Thoracic aorta (tissue), 2 donors: ENCODE results near the gene GNAL. TPM values are rescaled to one million over a fixed set of nuclear protein-coding genes. Genes with fewer than 3 reads are reported as not detected.
A peak's percentile ranks its signal among the peaks of the same experiment; 100 is the strongest.

Experiments used
- ATAC-seq: fragments of 150-250 bp; one replicate; pipeline ENCODE4 v1.8.0; 2017; ENCODE audit warnings: low read depth; ENCODE audit not compliant: insufficient number of reproducible peaks, low FRiP score
- DNase-seq: peaks from one replicate; pipeline ENCODE4 v3.0.0-alpha.2; 2020; ENCODE audit warnings: low spot score
- H3K27ac ChIP-seq, 2 donors: fragments of 200-600 bp; sonication (generic); 1 replicate in 1 of 2; 2 replicates in 1 of 2; pipeline ENCODE4 v1.5.1; 2016; ENCODE audit warnings: mild to moderate bottlenecking in 2 of 2, moderate library complexity in 2 of 2
- H3K27me3 ChIP-seq: fragments of 200-600 bp; sonication (generic); replicated peaks from 2 replicates; pipeline ENCODE4 v1.6.0; 2016; ENCODE audit warnings: mild to moderate bottlenecking; ENCODE audit not compliant: insufficient read depth
- H3K36me3 ChIP-seq: fragments of 200-600 bp; sonication (generic); one replicate; pipeline ENCODE4 v1.5.1; 2016
- H3K4me1 ChIP-seq, 2 donors: fragments of 200-600 bp; sonication (generic); 1 replicate in 1 of 2; 2 replicates in 1 of 2; pipeline versions ENCODE4 v1.5.1 to v1.6.0; 2016; ENCODE audit warnings: low read depth in 2 of 2, mild to moderate bottlenecking in 1 of 2; ENCODE audit not compliant: control insufficient read depth in 1 of 2
- H3K4me3 ChIP-seq: fragments of 200-600 bp; sonication (generic); 2 replicates; pipeline ENCODE4 v1.5.1; 2016; ENCODE audit warnings: mild to moderate bottlenecking
- H3K9me3 ChIP-seq: fragments of 200-600 bp; sonication (generic); 2 replicates; pipeline ENCODE4 v1.5.1; 2016
- CTCF ChIP-seq: fragments of 200-600 bp; sonication (generic); IDR thresholded peaks from one replicate; pipeline ENCODE4 v1.5.1; 2019; ENCODE audit warnings: antibody characterized with exemption
- total RNA-seq, 2 donors: library from RNA; depleted of rRNA; stranded (reverse); fragments of >200 nt; gene quantifications; one replicate each; pipeline versions ENCODE4 v1.1.0 to v1.2.3, GENCODE V29; 2016

The GNAL gene
- total RNA-seq, 2 donors from 2014 or later: 4.2 to 20.4 TPM

GRCh38 chr18:11901826-11902438 is 212.9 kb downstream of the GNAL start:
- Histone ChIP-seq H3K27me3 (no peaks in the 10 kb centered on the region), H3K4me3 (no peak overlapping the region), H3K27ac (no peak overlapping the region), H3K4me1 (peaks cover under 1 to 1% of the 10 kb centered on the region in 2 donors), H3K36me3 (no peaks in the 10 kb centered on the region), H3K9me3 (no peaks in the 10 kb centered on the region)
- ATAC-seq (no peak), DNase-seq (no peak)
- TF ChIP-seq CTCF: no peak

- H3K36me3 ChIP-seq: no peaks in the 10 kb centered on the region
- H3K4me3 ChIP-seq: no peak overlapping the region
- H3K27me3 ChIP-seq: no peaks in the 10 kb centered on the region
- ATAC-seq: no peak
- no peak overlapping the region for H3K27ac ChIP-seq
- no peaks in the 10 kb centered on the region for H3K9me3 ChIP-seq
- peaks cover 6 to 9% of the 10 kb centered on the region in 2 donors for H3K4me1 ChIP-seq
- DNase-seq: no peak
- no peak for TF ChIP-seq CTCF
These were observed 213.6 kb downstream of the GNAL start for GRCh38 chr18:11902522-11903292.

- no peak for TF ChIP-seq CTCF
- ATAC-seq: no peak
These were observed 216.5 kb downstream of the GNAL start for GRCh38 chr18:11905613-11906012.

GRCh38 chr18:11906176-11906575 is 217.1 kb downstream of the GNAL start:
- H3K27ac ChIP-seq: no peak overlapping the region
- H3K4me3 ChIP-seq: no peak overlapping the region
- peaks cover 12 to 20% of the 10 kb centered on the region in 2 donors for H3K4me1 ChIP-seq
- ATAC-seq: no peak
- TF ChIP-seq CTCF: no peak
- no peak for DNase-seq
- H3K36me3 ChIP-seq: no peaks in the 10 kb centered on the region
- no peaks in the 10 kb centered on the region for H3K27me3 ChIP-seq
- no peaks in the 10 kb centered on the region for H3K9me3 ChIP-seq

More at GRCh38 chr18:11905613-11906012, 216.5 kb downstream of the GNAL start:
- Histone ChIP-seq H3K36me3 (no peaks in the 10 kb centered on the region), H3K4me3 (no peak overlapping the region), H3K27me3 (no peaks in the 10 kb centered on the region), H3K4me1 (peaks cover 12 to 20% of the 10 kb centered on the region in 2 donors), H3K9me3 (no peaks in the 10 kb centered on the region), H3K27ac (no peak overlapping the region)
- no peak for DNase-seq

- H3K27ac ChIP-seq: peak overlapping the region in 1 of 2 donors; percentile 98
- ATAC-seq: no peak
- peaks cover 12 to 20% of the 10 kb centered on the region in 2 donors for H3K4me1 ChIP-seq
- no peaks in the 10 kb centered on the region for H3K36me3 ChIP-seq
- H3K9me3 ChIP-seq: no peaks in the 10 kb centered on the region
- DNase-seq: no peak
- no peaks in the 10 kb centered on the region for H3K27me3 ChIP-seq
- peak overlapping the region; percentile 99 for H3K4me3 ChIP-seq
- no peak for TF ChIP-seq CTCF
These were observed 218.1 kb downstream of the GNAL start for GRCh38 chr18:11906926-11907874.
